ENCODE measurements around the gene TENT4A.

The TENT4A gene

DNA sequence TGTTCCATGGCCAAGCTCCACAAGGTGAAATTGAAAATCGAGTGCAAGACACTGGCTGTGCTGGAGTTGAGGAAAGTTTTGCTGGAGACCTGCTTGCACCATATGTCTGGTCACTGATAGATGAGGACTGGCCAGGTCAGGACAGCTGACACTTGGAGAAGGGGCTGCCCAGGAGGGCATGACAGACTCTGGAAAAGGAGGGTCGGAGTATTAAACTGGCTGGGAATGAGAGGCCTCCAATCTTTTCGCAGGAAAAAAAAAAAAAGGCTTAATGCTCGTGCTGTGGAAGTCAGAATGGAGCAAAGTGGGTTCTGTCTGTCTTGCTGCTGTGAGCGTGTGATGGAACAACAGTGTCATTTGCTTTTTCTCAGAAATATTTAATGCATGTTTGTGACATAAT is 5.5 kb downstream of the TENT4A start:
- DNase-seq (no peak), ATAC-seq (ENCODE audit: insufficient read depth, low read depth) (no peak)
- H3K27me3 ChIP-seq (ENCODE audit: insufficient read depth, low read length, poor library complexity): no peaks in the 10 kb centered on the region
- peaks cover 79% of the 10 kb centered on the region for H3K4me1 ChIP-seq (ENCODE audit: insufficient read depth, low read length)
- TF ChIP-seq, protein P1, sequence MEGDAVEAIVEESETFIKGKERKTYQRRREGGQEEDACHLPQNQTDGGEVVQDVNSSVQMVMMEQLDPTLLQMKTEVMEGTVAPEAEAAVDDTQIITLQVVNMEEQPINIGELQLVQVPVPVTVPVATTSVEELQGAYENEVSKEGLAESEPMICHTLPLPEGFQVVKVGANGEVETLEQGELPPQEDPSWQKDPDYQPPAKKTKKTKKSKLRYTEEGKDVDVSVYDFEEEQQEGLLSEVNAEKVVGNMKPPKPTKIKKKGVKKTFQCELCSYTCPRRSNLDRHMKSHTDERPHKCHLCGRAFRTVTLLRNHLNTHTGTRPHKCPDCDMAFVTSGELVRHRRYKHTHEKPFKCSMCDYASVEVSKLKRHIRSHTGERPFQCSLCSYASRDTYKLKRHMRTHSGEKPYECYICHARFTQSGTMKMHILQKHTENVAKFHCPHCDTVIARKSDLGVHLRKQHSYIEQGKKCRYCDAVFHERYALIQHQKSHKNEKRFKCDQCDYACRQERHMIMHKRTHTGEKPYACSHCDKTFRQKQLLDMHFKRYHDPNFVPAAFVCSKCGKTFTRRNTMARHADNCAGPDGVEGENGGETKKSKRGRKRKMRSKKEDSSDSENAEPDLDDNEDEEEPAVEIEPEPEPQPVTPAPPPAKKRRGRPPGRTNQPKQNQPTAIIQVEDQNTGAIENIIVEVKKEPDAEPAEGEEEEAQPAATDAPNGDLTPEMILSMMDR (IDR thresholded peaks at IDR 0.05; ENCODE audit: borderline replicate concordance, extremely low read depth, low read length, poor library complexity, severe bottlenecking): no peak
- TF ChIP-seq EZH2 (IDR thresholded peaks at IDR 0.05; ENCODE audit: borderline replicate concordance, low read depth, low read length, severe bottlenecking): no peak
- 0 out of 4 replicates have a peak overlapping the region, but pooled peaks of 1 of the 2 experiments have one; percentile 79 for H3K4me3 ChIP-seq (ENCODE audit: low read depth in 1 of 2, low read length in 2 of 2)
- H3K27ac ChIP-seq (ENCODE audit: low read length): no peak overlapping the region
- H4K20me1 ChIP-seq (ENCODE audit: insufficient read depth, low read length): peaks cover 93% of the 10 kb centered on the region
- no peaks in the 10 kb centered on the region for H3K9me3 ChIP-seq (ENCODE audit: insufficient read depth, low read length, severe bottlenecking)
- H3K79me2 ChIP-seq (ENCODE audit: insufficient read depth, low read length): peaks cover 100% of the 10 kb centered on the region
- no peak overlapping the region for H2AFZ ChIP-seq (ENCODE audit: low read depth, low read length)
- H3K4me2 ChIP-seq (ENCODE audit: insufficient read depth, low read length): peak overlapping the region; percentile 95
- peaks cover 73% of the 10 kb centered on the region for H3K36me3 ChIP-seq (ENCODE audit: insufficient read depth, low read length)
- 0 out of 2 replicates have a peak overlapping the region, but pooled peaks have one; percentile 1 for H3K9ac ChIP-seq (ENCODE audit: low read depth, low read length)

DNA sequence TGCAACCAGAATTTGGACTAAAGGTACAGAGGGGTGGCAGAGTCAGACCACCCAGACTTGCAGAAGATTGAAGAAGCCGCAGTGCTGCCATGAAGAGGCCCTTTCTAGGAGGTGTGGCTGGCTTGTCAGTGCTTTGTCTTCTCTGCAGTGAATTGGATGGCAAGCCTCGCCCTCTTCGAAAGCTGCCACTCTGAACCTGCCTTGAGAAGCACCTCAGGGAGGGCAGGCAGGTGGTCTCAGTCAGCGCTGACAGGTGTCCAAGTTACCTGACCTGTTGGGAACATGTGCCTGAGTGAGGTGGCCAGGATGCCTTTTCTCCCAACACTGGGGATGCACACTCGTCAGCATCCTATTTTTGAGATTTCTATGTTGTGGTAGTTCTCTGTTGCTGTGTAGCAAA is 6.2 kb downstream of the TENT4A start:
- peak overlapping the region; percentile 43; the same call in 1 of the 2 replicates for H3K4me2 ChIP-seq (ENCODE audit: insufficient read depth, low read length)
- H3K4me3 ChIP-seq (ENCODE audit: low read depth in 1 of 2, low read length in 2 of 2): peak overlapping the region in 1 of 2 experiments; percentile 30; a peak in 1 of 4 replicates
- H3K4me1 ChIP-seq (ENCODE audit: insufficient read depth, low read length): peaks cover 80% of the 10 kb centered on the region
- no peaks in the 10 kb centered on the region for H3K9me3 ChIP-seq (ENCODE audit: insufficient read depth, low read length, severe bottlenecking)
- no peaks in the 10 kb centered on the region for H3K27me3 ChIP-seq (ENCODE audit: insufficient read depth, low read length, poor library complexity)
- no peak for DNase-seq
- H3K27ac ChIP-seq (ENCODE audit: low read length): no peak overlapping the region
- no peak for TF ChIP-seq EZH2 (IDR thresholded peaks at IDR 0.05; ENCODE audit: borderline replicate concordance, low read depth, low read length, severe bottlenecking)
- TF ChIP-seq, protein P1 (IDR thresholded peaks at IDR 0.05; ENCODE audit: borderline replicate concordance, extremely low read depth, low read length, poor library complexity, severe bottlenecking): no peak
- H3K36me3 ChIP-seq (ENCODE audit: insufficient read depth, low read length): peaks cover 80% of the 10 kb centered on the region
- ATAC-seq (ENCODE audit: insufficient read depth, low read depth): no peak
- peaks cover 97% of the 10 kb centered on the region for H4K20me1 ChIP-seq (ENCODE audit: insufficient read depth, low read length)
- H3K79me2 ChIP-seq (ENCODE audit: insufficient read depth, low read length): peaks cover 100% of the 10 kb centered on the region
- H2AFZ ChIP-seq (ENCODE audit: low read depth, low read length): no peak overlapping the region
- peak overlapping the region; percentile 2; the same call in 1 of the 2 replicates for H3K9ac ChIP-seq (ENCODE audit: low read depth, low read length)

DNA sequence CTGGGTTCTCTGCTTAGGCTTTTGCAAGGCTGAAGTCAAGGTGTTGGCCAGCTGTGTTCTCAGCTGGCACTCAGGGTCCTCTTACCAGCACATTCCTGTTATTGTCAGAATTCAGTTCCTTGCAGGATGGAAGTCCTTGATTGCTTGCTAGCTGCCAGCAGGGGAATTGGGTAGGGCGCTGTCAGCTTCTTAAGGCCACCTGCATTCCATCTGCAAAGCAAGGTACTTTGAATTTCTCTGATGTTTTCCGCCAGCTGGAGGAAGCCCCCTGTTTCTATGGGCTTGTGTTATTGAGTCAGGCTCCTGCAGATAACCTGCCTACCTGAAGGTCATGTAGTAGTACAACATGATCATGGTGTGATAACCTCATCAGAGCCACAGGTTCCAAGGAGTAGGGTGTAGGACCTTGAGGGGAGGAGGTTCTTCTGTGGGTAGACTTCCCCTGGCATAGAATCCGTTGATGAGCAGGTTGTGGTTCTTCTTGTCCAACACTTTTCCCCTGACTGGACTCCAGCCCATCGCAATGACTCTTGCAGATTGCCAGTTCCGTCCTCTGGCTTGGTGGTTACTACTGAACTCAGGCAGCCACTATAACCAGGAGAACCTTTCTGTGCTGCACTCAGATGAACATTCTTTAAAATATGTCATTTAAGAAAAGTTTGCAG is 6.8 kb downstream of the TENT4A start:
- H3K27me3 ChIP-seq (ENCODE audit: insufficient read depth, low read length, poor library complexity): no peaks in the 10 kb centered on the region
- H3K9me3 ChIP-seq (ENCODE audit: insufficient read depth, low read length, severe bottlenecking): no peaks in the 10 kb centered on the region
- H3K79me2 ChIP-seq (ENCODE audit: insufficient read depth, low read length): peaks cover 100% of the 10 kb centered on the region
- DNase-seq (no peak), ATAC-seq (ENCODE audit: insufficient read depth, low read depth) (no peak)
- TF ChIP-seq EZH2 (IDR thresholded peaks at IDR 0.05; ENCODE audit: borderline replicate concordance, low read depth, low read length, severe bottlenecking): no peak
- TF ChIP-seq, protein P1 (IDR thresholded peaks at IDR 0.05; ENCODE audit: borderline replicate concordance, extremely low read depth, low read length, poor library complexity, severe bottlenecking): no peak
- H2AFZ ChIP-seq (ENCODE audit: low read depth, low read length): no peak overlapping the region
- peak overlapping the region; percentile 2; the same call in 1 of the 2 replicates for H3K9ac ChIP-seq (ENCODE audit: low read depth, low read length)
- H3K36me3 ChIP-seq (ENCODE audit: insufficient read depth, low read length): peaks cover 85% of the 10 kb centered on the region
- H3K4me2 ChIP-seq (ENCODE audit: insufficient read depth, low read length): peak overlapping the region; percentile 43; the same call in 1 of the 2 replicates
- H3K27ac ChIP-seq (ENCODE audit: low read length): no peak overlapping the region
- peaks cover 83% of the 10 kb centered on the region for H3K4me1 ChIP-seq (ENCODE audit: insufficient read depth, low read length)
- H3K4me3 ChIP-seq (ENCODE audit: low read depth in 1 of 2, low read length in 2 of 2): peak overlapping the region in 1 of 2 experiments; percentile 30; a peak in 1 of 4 replicates
- H4K20me1 ChIP-seq (ENCODE audit: insufficient read depth, low read length): peaks cover 96% of the 10 kb centered on the region

All from DND-41 (cell line).